Heart right ventricle (tissue), 16 donors: ENCODE results near the gene FICD. TPM values are rescaled to one million over a fixed set of nuclear protein-coding genes. Genes with fewer than 3 reads are reported as not detected.

ENCODE experiments used
- ATAC-seq, 8 donors: fragments of 200-7000 bp; cut with Tn5 transposase; one replicate each; pipeline ENCODE4 v1.9.1; 2020; ENCODE audit warnings: mild to moderate bottlenecking in 8 of 8, moderate library complexity in 8 of 8, moderate number of reproducible peaks in 1 of 8
- DNase-seq, 2 donors: peaks; one replicate each; pipeline ENCODE4 v3.0.0-alpha.2; 2020
- H3K27ac ChIP-seq, 10 donors: fragments of 200-600 bp; sonication (generic) in 2 of 10; one replicate each; pipeline versions ENCODE4 v1.5.0 to v1.8.0; 2020 to 2022; ENCODE audit warnings: mild to moderate bottlenecking in 3 of 10
- H3K27me3 ChIP-seq, 7 donors: fragments of 200-600 bp; one replicate each; pipeline ENCODE4 v1.8.0; 2021 to 2022; ENCODE audit warnings: mild to moderate bottlenecking in 2 of 7
- H3K36me3 ChIP-seq, 9 donors: fragments of 200-600 bp; sonication (generic) in 1 of 9; one replicate each; pipeline versions ENCODE4 v1.5.0 to v1.8.0; 2020 to 2022; ENCODE audit warnings: mild to moderate bottlenecking in 2 of 9
- H3K4me1 ChIP-seq, 9 donors: fragments of 200-600 bp; sonication (generic) in 1 of 9; one replicate each; pipeline versions ENCODE4 v1.5.0 to v1.8.0; 2020 to 2022; ENCODE audit warnings: mild to moderate bottlenecking in 4 of 9
- H3K4me3 ChIP-seq, 10 donors: fragments of 200-600 bp; sonication (generic) in 2 of 10; one replicate each; pipeline versions ENCODE4 v1.5.0 to v1.8.0; 2020 to 2022; ENCODE audit warnings: mild to moderate bottlenecking in 7 of 10, moderate library complexity in 2 of 10
- H3K9me3 ChIP-seq, 11 donors: fragments of 200-600 bp in 10 of 11; sonication (generic) in 2 of 11; one replicate each; pipeline versions ENCODE4 v1.5.0 to v1.8.0; 2013 to 2022; ENCODE audit warnings: mild to moderate bottlenecking in 2 of 11, control low read depth in 1 of 11, moderate library complexity in 1 of 11
- WGBS, 2 donors: extraction: QIAGEN DNeasy Blood & Tissue Kit; methylation state at CpG; one replicate each; pipeline ENCODE4 v1.1.7; 2013; ENCODE audit warnings: inconsistent platforms in 1 of 2; 5-methylcytosine and 5-hydroxymethylcytosine counted together
- intact Hi-C, 10 donors: fragments of 100-400 bp; cut with DNase I; formaldehyde crosslinking; loops; one replicate each; pipeline versions ENCODE4 v1.11.1 to v1.14.2; 2022
- polyA plus RNA-seq, 2 donors: library from polyadenylated mRNA; stranded (reverse); fragments of 200-250 nt; gene quantifications; one replicate each; pipeline ENCODE4 v1.2.3, GENCODE V29; 2013
- total RNA-seq, 10 donors: library from RNA; stranded (reverse); fragmentation: NEBNext Ultra II Directional in 3 of 10; extraction: Animal tissue kit (Norgen Biotek cat#: 25700) in 3 of 10; gene quantifications; one replicate each; pipeline versions ENCODE4 v1.2.1 to v1.2.4, GENCODE V29; 2021 to 2023
- TF ChIP-seq, protein P1 (sequence below), 9 donors: fragments of 200-600 bp; sonication (generic) in 2 of 9; IDR thresholded peaks; one replicate each; pipeline versions ENCODE4 v1.5.0 to v1.8.0; 2021 to 2022; ENCODE audit warnings: antibody characterized with exemption in 9 of 9, mild to moderate bottlenecking in 5 of 9, moderate library complexity in 1 of 9
- donor health status: Arrhythmogenic right ventricular cardiomyopathy.
- donor health status: ischemic (EF 13 %, LVEDD 7.1; RV severe dilation, severe dysfunction).
- donor health status: healthy with polysubstance abuse.
- donor health status: DM: no; HTN: yes; CAD: no.
- donor health status: DM: no; HTN: no; CAD: no.
- donor health status: ischemic (EF 25% LVEDD 6.9; RV normal size, moderate dysfunction).
- donor health status: ischemic (EF 25% LVEDD 5.7; RV mildly dilated, moderate dysfunction).
- donor health status: healthy.
- donor health status: DM: yes; HTN: yes; CAD: no.
- donor health status: Ischemic cardiomyopathy.
- donor health status: ischemic (EF 35%, LVEDD 5.7; RV mildly dilated, moderate dysfunction).
- donor health status: nonischemic (EF 11% LVEDD 7.7; RV severe dilation, severe dysfunction).
- donor health status: DM: yes; HTN: yes; CAD: no.
- donor health status: PGD.
- donor health status: ischemic (EF 29% LVEDD 5.4; RV normal size, mild dysfunction).
- donor health status: nonischemic (EF 23%, LVEDD 6.1; RV moderate dilation, normal function).

Gene FICD
- total and polyA plus RNA-seq, 12 donors, result 2.1 to 4.4 (median 2.8) TPM

DNA sequence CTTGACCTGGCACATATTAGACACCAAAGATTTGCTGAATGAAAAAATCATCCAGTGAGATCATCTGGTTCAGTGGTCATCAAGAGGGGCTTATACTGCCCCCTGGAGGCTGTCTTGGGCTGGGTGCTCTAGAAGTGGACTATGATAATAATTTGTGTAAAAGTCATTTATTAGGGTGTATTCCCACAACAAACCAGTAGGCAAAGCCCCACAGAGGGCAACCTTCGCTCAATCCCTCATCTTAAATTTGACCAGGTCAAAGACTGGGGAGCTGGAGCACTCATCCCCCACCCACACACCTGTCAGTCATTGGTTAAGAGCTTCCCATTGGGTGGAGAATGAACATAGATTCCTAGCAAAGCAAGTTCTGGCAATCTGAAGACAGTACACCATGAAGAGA is 20.0 kb upstream of the FICD start:
- intact Hi-C loops, result loop anchor here in 1 of 10 donors (10.0 kb wide), 1 partner anchor 270 kb away; no protein-coding TSS in a partner anchor
- no peak for DNase-seq
- 54% methylated on average over 1 of the region's 1 CpG for WGBS, 2 donors
- no peak for ATAC-seq
- no peak overlapping the region for H3K4me3 ChIP-seq
- TF ChIP-seq, protein P1, sequence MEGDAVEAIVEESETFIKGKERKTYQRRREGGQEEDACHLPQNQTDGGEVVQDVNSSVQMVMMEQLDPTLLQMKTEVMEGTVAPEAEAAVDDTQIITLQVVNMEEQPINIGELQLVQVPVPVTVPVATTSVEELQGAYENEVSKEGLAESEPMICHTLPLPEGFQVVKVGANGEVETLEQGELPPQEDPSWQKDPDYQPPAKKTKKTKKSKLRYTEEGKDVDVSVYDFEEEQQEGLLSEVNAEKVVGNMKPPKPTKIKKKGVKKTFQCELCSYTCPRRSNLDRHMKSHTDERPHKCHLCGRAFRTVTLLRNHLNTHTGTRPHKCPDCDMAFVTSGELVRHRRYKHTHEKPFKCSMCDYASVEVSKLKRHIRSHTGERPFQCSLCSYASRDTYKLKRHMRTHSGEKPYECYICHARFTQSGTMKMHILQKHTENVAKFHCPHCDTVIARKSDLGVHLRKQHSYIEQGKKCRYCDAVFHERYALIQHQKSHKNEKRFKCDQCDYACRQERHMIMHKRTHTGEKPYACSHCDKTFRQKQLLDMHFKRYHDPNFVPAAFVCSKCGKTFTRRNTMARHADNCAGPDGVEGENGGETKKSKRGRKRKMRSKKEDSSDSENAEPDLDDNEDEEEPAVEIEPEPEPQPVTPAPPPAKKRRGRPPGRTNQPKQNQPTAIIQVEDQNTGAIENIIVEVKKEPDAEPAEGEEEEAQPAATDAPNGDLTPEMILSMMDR (IDR thresholded peaks at IDR 0.05), result peak in 8 of 9 donors; percentile 23 to 62 (median 46)
- H3K36me3 ChIP-seq, result no peaks in the 10 kb centered on the region
- H3K9me3 ChIP-seq, result no peaks in the 10 kb centered on the region
- H3K4me1 ChIP-seq, result no peaks in the 10 kb centered on the region
- H3K27me3 ChIP-seq, result peaks cover 0 to 51% (median 21%) of the 10 kb centered on the region in 7 donors
- H3K27ac ChIP-seq, result no peak overlapping the region

DNA sequence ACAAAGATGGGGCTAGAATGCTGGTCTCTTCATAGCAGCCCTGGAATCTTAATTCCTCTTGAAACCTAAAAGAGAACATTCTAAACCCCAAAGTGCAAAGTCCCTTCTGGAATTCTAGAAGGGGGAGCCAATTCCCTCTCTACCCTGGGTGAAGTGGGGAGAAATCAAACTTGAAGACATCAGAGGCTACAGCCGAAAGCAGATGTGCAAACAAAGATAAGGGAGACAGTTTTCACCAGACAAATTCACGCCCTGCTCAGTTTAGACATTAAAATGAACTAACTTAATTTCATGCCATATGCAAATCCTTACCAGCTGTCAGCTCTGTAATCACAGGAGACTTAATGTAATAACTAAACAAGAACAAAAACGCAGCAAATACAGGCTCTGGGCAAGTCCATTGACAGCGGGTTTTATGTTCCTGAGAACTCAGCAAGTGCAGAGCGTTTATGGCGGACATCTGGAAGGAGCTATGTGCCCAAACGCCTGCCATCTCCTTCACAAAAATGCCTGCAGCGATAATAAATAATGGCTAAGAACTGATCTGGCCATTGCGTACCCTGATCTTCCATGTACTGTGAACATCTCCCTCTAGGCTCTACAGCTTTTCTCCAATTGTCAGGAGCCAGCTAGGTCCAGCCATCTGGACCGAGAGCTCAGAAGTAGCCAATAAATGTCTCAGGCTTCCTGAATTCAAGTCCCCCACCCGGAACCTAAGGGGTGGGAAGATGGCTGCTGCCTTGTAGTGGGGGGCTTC is 19.1 kb upstream of the FICD start:
- intact Hi-C loops, result loop anchor here in 1 of 10 donors (10.0 kb wide), 1 partner anchor 271 kb away; no protein-coding TSS in a partner anchor
- Histone ChIP-seq H3K36me3 (no peaks in the 10 kb centered on the region), H3K27me3 (peaks cover 0 to 58% (median 21%) of the 10 kb centered on the region in 7 donors), H3K4me1 (no peaks in the 10 kb centered on the region), H3K9me3 (no peaks in the 10 kb centered on the region), H3K27ac (no peak overlapping the region), H3K4me3 (no peak overlapping the region)
- TF ChIP-seq, protein P1 (IDR thresholded peaks at IDR 0.05), result no peak
- DNase-seq, result no peak
- WGBS, 2 donors, result 61 to 71% methylated on average over 11 of the region's 11 CpGs
- ATAC-seq, result no peak

DNA sequence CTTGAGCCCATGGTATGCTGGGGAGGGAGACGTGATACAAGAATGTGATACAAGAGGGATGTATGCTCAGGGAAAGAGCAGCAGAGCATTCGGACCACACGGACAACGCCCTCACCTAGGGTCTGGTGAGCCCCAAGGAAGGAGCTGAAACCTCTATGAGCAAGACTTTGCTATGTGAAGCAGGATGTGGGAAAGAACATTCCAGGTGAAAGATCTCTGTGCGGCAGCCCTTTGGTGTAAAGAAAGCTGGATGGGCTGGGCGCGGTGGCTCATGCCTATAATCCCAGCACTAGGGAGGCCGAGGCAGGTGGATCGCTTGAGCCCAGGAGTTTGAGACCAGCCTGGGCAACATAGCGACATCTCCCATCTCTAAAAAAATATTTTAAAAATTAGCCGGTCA is 16.9 kb upstream of the FICD start:
- TF ChIP-seq, protein P1 (IDR thresholded peaks at IDR 0.05), result no peak
- peaks cover 0 to 55% (median 21%) of the 10 kb centered on the region in 7 donors for H3K27me3 ChIP-seq
- no peaks in the 10 kb centered on the region for H3K4me1 ChIP-seq
- no peak overlapping the region for H3K4me3 ChIP-seq
- H3K27ac ChIP-seq, result no peak overlapping the region
- ATAC-seq, result no peak
- WGBS, 2 donors, result 76 to 81% methylated on average over 11 of the region's 11 CpGs
- peaks cover 0 to 13% (median 5%) of the 10 kb centered on the region in 11 donors for H3K9me3 ChIP-seq
- intact Hi-C loops, result loop anchor here in 1 of 10 donors (10.0 kb wide), 1 partner anchor 273 kb away; no protein-coding TSS in a partner anchor
- no peaks in the 10 kb centered on the region for H3K36me3 ChIP-seq
- DNase-seq, result no peak

DNA sequence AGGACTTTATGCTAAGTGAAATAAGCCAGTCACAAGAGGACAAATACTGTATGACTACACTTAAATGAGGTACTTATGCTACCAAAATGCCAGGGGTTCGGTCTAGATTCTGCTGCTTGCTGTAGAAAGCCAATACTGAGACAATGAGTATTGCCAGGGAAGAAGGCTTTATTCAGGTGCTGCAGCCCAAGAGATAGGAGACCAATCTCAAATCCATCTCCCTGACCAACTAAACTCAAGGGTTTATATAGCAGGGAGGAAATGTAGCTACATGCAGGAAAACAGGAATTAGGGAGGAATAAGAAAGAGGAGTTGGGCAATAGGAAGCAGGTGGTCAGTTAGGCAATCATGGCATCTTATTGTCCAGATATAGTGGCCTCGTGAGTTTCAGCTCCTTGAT is 12.2 kb upstream of the FICD start:
- ATAC-seq (no peak), DNase-seq (no peak)
- TF ChIP-seq, protein P1 (IDR thresholded peaks at IDR 0.05), result no peak
- WGBS, 2 donors, result 75 to 76% methylated on average over 2 of the region's 2 CpGs
- Histone ChIP-seq H3K27ac (no peak overlapping the region), H3K4me3 (no peak overlapping the region), H3K36me3 (no peaks in the 10 kb centered on the region), H3K4me1 (no peaks in the 10 kb centered on the region), H3K9me3 (peaks cover 0 to 19% (median 7%) of the 10 kb centered on the region in 11 donors), H3K27me3 (peaks cover 0 to 29% (median 5%) of the 10 kb centered on the region in 7 donors)
- intact Hi-C loops, result loop anchor here in 3 of 10 donors (10.0 kb wide), 1 partner anchor 508 kb away; no protein-coding TSS in a partner anchor
